Stimulated activated CD4-positive, alpha-beta T cell treated with anti-CD3 and anti-CD28 coated beads, Interleukin-15, amount 100 ng/mL, for 48 hours (primary cell): ENCODE data around the gene CFAP97.
"Not testable (repeated sequence)": the region's sequence is repeated elsewhere in the genome, so short reads cannot be mapped to it uniquely, and the experiment has no call there.

Experiments used
- DNase-seq, 2 donors: peaks; one replicate each; pipeline ENCODE4 v3.0.0-alpha.2; 2020; ENCODE audit warnings: low read depth in 2 of 2

CFAP97 gene

GRCh38 chr4:185222598-185222997 is 18.8 kb upstream of the CFAP97 start:
- DNase-seq, result no peak

- no peak for DNase-seq
Measured at GRCh38 chr4:185221912-185222311, 18.1 kb upstream of the CFAP97 start.

- no peak for DNase-seq
Measured at GRCh38 chr4:185221491-185221890, 17.7 kb upstream of the CFAP97 start.

GRCh38 chr4:185219551-185220344 is 15.9 kb upstream of the CFAP97 start:
- DNase-seq, result no peak

GRCh38 chr4:185218312-185218711 is 14.5 kb upstream of the CFAP97 start:
- DNase-seq, result no peak

GRCh38 chr4:185217408-185217975 is 13.7 kb upstream of the CFAP97 start:
- no peak for DNase-seq

GRCh38 chr4:185215261-185215660 is 11.5 kb upstream of the CFAP97 start:
- DNase-seq, result no peak

GRCh38 chr4:185213877-185214276 is 10.1 kb upstream of the CFAP97 start:
- no peak for DNase-seq

- DNase-seq, result no peak
Measured at GRCh38 chr4:185212581-185212980, 8.8 kb upstream of the CFAP97 start.

- DNase-seq, result no peak
Measured at GRCh38 chr4:185211641-185212040, 7.8 kb upstream of the CFAP97 start.

- no peak for DNase-seq
Measured at GRCh38 chr4:185211035-185211434, 7.2 kb upstream of the CFAP97 start.

- DNase-seq, result peak; percentile 21 to 26
Measured at GRCh38 chr4:185210102-185210981, 6.5 kb upstream of the CFAP97 start.

- not testable (repeated sequence) for DNase-seq
Measured at GRCh38 chr4:185209852-185210101, 6.0 kb upstream of the CFAP97 start.

- peak; percentile 65 to 84 for DNase-seq
Measured at GRCh38 chr4:185209031-185209851, 5.4 kb upstream of the CFAP97 start, which contains the start of gene SNX25. SNX25 (plus strand) TSS chr4:185209598; CDS start chr4:185209827, 229 bp downstream.

GRCh38 chr4:185207466-185207865 is 3.7 kb upstream of the CFAP97 start:
- no peak for DNase-seq

- DNase-seq, result no peak
Measured at GRCh38 chr4:185205697-185206342, 2.0 kb upstream of the CFAP97 start.

GRCh38 chr4:185205073-185205472 is 1.3 kb upstream of the CFAP97 start:
- not testable (repeated sequence) for DNase-seq

- no peak for DNase-seq
Measured at GRCh38 chr4:185204238-185204910, 574 bp upstream of the CFAP97 start.

GRCh38 chr4:185202984-185203485 is 765 bp downstream of the CFAP97 start:
- DNase-seq, result no peak
